HepG2 (cell line): Measurements from ENCODE around the gene FCHO1. TPM values are rescaled to one million over a fixed set of nuclear protein-coding genes. Genes with fewer than 3 reads are reported as not detected.

Experiments
- ARNT2 ChIP-seq: sonication (generic); formaldehyde crosslinking; IDR thresholded peaks from 2 replicates; pipeline ENCODE4 v1.8.0; 2022; ENCODE audit warnings: mild to moderate bottlenecking, low read depth, missing genetic modification reagents, moderate library complexity
- BRCA1 ChIP-seq: sonication (generic); formaldehyde crosslinking; IDR thresholded peaks from 2 replicates; pipeline ENCODE4 v1.4.0; 2020; ENCODE audit warnings: missing genetic modification reagents
- CCAR2 ChIP-seq: fragments of 200-400 bp; formaldehyde crosslinking; optimal IDR thresholded peaks from 2 replicates; pipeline ENCODE3; 2018; ENCODE audit warnings: low read depth, mild to moderate bottlenecking, low read length, moderate library complexity
- GABPA ChIP-seq, 2 experiments: IDR thresholded peaks; 2 replicates each; pipeline ENCODE4 v1.6.1; 2011 to 2016; ENCODE audit warnings: low read depth in 2 of 2, low read length in 1 of 2, missing biosample characterization in 1 of 2, missing genetic modification characterization in 1 of 2
- HES4 ChIP-seq: sonication (generic); formaldehyde crosslinking; IDR thresholded peaks from 2 replicates; pipeline ENCODE4 v1.9.0; 2021; ENCODE audit warnings: mild to moderate bottlenecking, missing genetic modification reagents, borderline replicate concordance
- MIXL1 ChIP-seq: IDR thresholded peaks from 2 replicates; pipeline ENCODE4 v1.6.1; 2016
- MTA1 ChIP-seq: sonication (generic); formaldehyde crosslinking; IDR thresholded peaks from 2 replicates; pipeline ENCODE4 v1.4.0; 2020; ENCODE audit warnings: missing genetic modification reagents, mild to moderate bottlenecking, borderline replicate concordance
- RNF2 ChIP-seq: fragments of 450-650 bp; conservative IDR thresholded peaks from 2 replicates; pipeline ENCODE4 v1.6.1; 2016; ENCODE audit warnings: low read depth
- SP5 ChIP-seq: IDR thresholded peaks from 2 replicates; pipeline ENCODE4 v1.6.1; 2016; ENCODE audit warnings: low read depth, borderline replicate concordance
- ZEB1 ChIP-seq: IDR thresholded peaks from 2 replicates; pipeline ENCODE4 v1.6.1; 2012; ENCODE audit warnings: mild to moderate bottlenecking, low read depth, inconsistent platforms; ENCODE audit not compliant: insufficient replicate concordance
- ZNF30 ChIP-seq: sonication (generic); formaldehyde crosslinking; IDR thresholded peaks from 2 replicates; pipeline ENCODE4 v1.5.0; 2020; ENCODE audit warnings: mild to moderate bottlenecking, missing genetic modification reagents
- ZNF441 ChIP-seq: sonication (generic); formaldehyde crosslinking; IDR thresholded peaks from 2 replicates; pipeline ENCODE4 v1.7.0; 2021; ENCODE audit warnings: missing genetic modification reagents, borderline replicate concordance
- ZNF510 ChIP-seq: sonication (generic); formaldehyde crosslinking; IDR thresholded peaks from 2 replicates; pipeline ENCODE4 v1.4.0; 2020; ENCODE audit warnings: low read depth, mild to moderate bottlenecking, missing genetic modification reagents
- ZNF790 ChIP-seq: sonication (generic); formaldehyde crosslinking; IDR thresholded peaks from 2 replicates; pipeline ENCODE4 v1.8.0; 2022; ENCODE audit warnings: missing genetic modification reagents, mild to moderate bottlenecking, borderline replicate concordance
- ZNF883 ChIP-seq: sonication (generic); formaldehyde crosslinking; IDR thresholded peaks from 2 replicates; pipeline ENCODE4 v1.5.1; 2020; ENCODE audit warnings: mild to moderate bottlenecking, missing genetic modification reagents; ENCODE audit errors: not compliant biosample characterization
- polyA plus RNA-seq, 8 experiments: library from polyadenylated mRNA; depleted of rRNA in 3 of 8; stranded (reverse) in 7 of 8; unstranded in 1 of 8; fragments of >200 nt; fragmentation: Illumina TruSeq in 4 of 8; extraction: Trizol in 4 of 8; gene quantifications; 2 replicates each; pipeline versions ENCODE4 v1.2.1 to v1.2.3, GENCODE V29; 2011 to 2016; ENCODE audit warnings: low read depth in 4 of 8, missing spikeins in 1 of 8, mixed read lengths in 1 of 8; ENCODE audit not compliant: insufficient read depth in 1 of 8
- total RNA-seq, 5 experiments: library from RNA; depleted of rRNA; stranded (reverse); fragments of >200 nt; fragmentation: Illumina TruSeq; extraction: Trizol; gene quantifications; 2 replicates each; pipeline ENCODE4 v1.2.3, GENCODE V29; 2016; ENCODE audit warnings: low read depth in 1 of 5
- TF ChIP-seq, protein P1 (sequence below): sonication (generic); formaldehyde crosslinking; conservative IDR thresholded peaks from 2 replicates; pipeline ENCODE4 v1.5.0; 2020; ENCODE audit warnings: missing genetic modification reagents
- TF ChIP-seq, protein P2 (sequence below), 2 experiments: sonication (generic) in 1 of 2; formaldehyde crosslinking in 1 of 2; IDR thresholded peaks; 2 replicates each; pipeline versions ENCODE4 v1.4.0 to v1.6.1; 2018 to 2020; ENCODE audit warnings: missing genetic modification reagents in 2 of 2, borderline replicate concordance in 1 of 2, low read depth in 1 of 2, mild to moderate bottlenecking in 1 of 2, missing biosample characterization in 1 of 2
- TF ChIP-seq, protein P3 (sequence below): sonication (generic); formaldehyde crosslinking; IDR thresholded peaks from 2 replicates; pipeline ENCODE4 v1.5.0; 2020; ENCODE audit warnings: mild to moderate bottlenecking, missing genetic modification reagents
- TF ChIP-seq, protein P4 (sequence below): sonication (generic); formaldehyde crosslinking; IDR thresholded peaks from 2 replicates; pipeline ENCODE4 v1.5.1; 2020; ENCODE audit warnings: mild to moderate bottlenecking, missing genetic modification reagents, borderline replicate concordance
- TF ChIP-seq, protein P5 (sequence below): sonication (generic); IDR thresholded peaks from 2 replicates; pipeline ENCODE4 v1.6.1; 2016; ENCODE audit warnings: low read depth, borderline replicate concordance
- TF ChIP-seq, protein P6 (sequence below): fragments of 450-650 bp; IDR thresholded peaks from 2 replicates; pipeline ENCODE4 v1.6.1; 2016

FCHO1 gene
- total and polyA plus RNA-seq, 2 of the 13 experiments (the other 11 are each of a cell fraction or from before 2014, with no cell fraction given) = 1.3 to 3.1 TPM

DNA sequence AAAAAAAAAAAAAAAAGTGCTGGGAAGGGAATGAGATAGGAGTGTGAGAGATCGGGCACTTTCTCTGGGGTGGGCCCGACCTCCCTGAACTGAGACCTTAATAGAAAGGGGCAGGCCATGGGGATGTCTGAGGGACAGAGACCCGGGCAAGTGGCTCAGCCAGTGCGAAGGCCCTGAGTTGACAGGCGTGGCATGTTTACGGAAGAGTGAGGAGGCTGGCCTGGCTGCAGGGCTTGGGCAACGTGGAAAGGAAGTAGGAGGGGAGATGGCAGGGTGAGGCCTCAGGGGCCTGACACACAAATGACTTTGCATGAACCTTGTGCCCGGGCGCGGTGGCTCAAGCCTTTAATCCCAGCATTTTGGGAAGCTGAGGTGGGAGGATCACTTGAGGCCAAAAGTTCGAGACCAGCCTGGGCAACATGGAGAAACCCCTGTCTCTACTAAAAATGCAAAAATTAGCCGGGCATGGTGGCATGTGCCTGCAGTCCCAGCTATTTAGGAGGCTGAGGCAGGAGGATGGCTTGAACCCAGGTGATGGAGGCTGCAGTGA lies 13.9 kb downstream of the FCHO1 start (continued):
- TF ChIP-seq, protein P1, sequence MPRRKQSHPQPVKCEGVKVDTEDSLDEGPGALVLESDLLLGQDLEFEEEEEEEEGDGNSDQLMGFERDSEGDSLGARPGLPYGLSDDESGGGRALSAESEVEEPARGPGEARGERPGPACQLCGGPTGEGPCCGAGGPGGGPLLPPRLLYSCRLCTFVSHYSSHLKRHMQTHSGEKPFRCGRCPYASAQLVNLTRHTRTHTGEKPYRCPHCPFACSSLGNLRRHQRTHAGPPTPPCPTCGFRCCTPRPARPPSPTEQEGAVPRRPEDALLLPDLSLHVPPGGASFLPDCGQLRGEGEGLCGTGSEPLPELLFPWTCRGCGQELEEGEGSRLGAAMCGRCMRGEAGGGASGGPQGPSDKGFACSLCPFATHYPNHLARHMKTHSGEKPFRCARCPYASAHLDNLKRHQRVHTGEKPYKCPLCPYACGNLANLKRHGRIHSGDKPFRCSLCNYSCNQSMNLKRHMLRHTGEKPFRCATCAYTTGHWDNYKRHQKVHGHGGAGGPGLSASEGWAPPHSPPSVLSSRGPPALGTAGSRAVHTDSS (CRISPR knock-in tag) = no peak
- TF ChIP-seq MTA1 (CRISPR knock-in tag) (peak; percentile 57; the same call in 1 of the 2 replicates), ZNF30 (CRISPR knock-in tag) (no peak), ZNF441 (CRISPR knock-in tag) (0 out of 2 replicates have a peak, but pooled peaks have one; percentile 29), ZNF790 (CRISPR knock-in tag) (no peak), GABPA (IDR thresholded peaks at IDR 0.05; ENCODE audit: low read depth, low read length) (no peak), GABPA (CRISPR knock-in tag; IDR thresholded peaks at IDR 0.05; ENCODE audit: low read depth) (peak; percentile 72), MIXL1 (CRISPR knock-in tag) (0 out of 2 replicates have a peak, but pooled peaks have one; percentile 22), BRCA1 (CRISPR knock-in tag) (no peak), ZEB1 (no peak), RNF2 (no peak), SP5 (CRISPR knock-in tag) (peak; percentile 97), HES4 (CRISPR knock-in tag) (no peak), CCAR2 (no peak), ZNF510 (no peak), ZNF883 (CRISPR knock-in tag) (no peak), ARNT2 (CRISPR knock-in tag) (no peak)
- TF ChIP-seq, protein P2, sequence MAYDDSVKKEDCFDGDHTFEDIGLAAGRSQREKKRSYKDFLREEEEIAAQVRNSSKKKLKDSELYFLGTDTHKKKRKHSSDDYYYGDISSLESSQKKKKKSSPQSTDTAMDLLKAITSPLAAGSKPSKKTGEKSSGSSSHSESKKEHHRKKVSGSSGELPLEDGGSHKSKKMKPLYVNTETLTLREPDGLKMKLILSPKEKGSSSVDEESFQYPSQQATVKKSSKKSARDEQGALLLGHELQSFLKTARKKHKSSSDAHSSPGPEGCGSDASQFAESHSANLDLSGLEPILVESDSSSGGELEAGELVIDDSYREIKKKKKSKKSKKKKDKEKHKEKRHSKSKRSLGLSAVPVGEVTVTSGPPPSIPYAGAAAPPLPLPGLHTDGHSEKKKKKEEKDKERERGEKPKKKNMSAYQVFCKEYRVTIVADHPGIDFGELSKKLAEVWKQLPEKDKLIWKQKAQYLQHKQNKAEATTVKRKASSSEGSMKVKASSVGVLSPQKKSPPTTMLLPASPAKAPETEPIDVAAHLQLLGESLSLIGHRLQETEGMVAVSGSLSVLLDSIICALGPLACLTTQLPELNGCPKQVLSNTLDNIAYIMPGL (CRISPR knock-in tag; IDR thresholded peaks at IDR 0.05; ENCODE audit: borderline replicate concordance in 1 of 2, low read depth in 1 of 2) = peak; percentile 28 to 50; a peak in 3 of 4 replicates
- TF ChIP-seq, protein P3, sequence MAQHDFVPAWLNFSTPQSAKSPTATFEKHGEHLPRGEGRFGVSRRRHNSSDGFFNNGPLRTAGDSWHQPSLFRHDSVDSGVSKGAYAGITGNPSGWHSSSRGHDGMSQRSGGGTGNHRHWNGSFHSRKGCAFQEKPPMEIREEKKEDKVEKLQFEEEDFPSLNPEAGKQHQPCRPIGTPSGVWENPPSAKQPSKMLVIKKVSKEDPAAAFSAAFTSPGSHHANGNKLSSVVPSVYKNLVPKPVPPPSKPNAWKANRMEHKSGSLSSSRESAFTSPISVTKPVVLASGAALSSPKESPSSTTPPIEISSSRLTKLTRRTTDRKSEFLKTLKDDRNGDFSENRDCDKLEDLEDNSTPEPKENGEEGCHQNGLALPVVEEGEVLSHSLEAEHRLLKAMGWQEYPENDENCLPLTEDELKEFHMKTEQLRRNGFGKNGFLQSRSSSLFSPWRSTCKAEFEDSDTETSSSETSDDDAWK = no peak
- TF ChIP-seq, protein P4, sequence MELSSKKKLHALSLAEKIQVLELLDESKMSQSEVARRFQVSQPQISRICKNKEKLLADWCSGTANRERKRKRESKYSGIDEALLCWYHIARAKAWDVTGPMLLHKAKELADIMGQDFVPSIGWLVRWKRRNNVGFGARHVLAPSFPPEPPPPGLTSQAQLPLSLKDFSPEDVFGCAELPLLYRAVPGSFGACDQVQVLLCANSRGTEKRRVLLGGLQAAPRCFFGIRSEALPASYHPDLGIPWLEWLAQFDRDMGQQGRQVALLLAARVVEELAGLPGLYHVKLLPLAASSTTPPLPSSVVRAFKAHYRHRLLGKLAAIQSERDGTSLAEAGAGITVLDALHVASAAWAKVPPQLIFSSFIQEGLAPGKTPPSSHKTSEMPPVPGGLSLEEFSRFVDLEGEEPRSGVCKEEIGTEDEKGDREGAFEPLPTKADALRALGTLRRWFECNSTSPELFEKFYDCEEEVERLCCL = no peak
- TF ChIP-seq, protein P5, sequence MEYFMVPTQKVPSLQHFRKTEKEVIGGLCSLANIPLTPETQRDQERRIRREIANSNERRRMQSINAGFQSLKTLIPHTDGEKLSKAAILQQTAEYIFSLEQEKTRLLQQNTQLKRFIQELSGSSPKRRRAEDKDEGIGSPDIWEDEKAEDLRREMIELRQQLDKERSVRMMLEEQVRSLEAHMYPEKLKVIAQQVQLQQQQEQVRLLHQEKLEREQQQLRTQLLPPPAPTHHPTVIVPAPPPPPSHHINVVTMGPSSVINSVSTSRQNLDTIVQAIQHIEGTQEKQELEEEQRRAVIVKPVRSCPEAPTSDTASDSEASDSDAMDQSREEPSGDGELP = peak; percentile 45; the same call in 1 of the 2 replicates
- TF ChIP-seq, protein P6, sequence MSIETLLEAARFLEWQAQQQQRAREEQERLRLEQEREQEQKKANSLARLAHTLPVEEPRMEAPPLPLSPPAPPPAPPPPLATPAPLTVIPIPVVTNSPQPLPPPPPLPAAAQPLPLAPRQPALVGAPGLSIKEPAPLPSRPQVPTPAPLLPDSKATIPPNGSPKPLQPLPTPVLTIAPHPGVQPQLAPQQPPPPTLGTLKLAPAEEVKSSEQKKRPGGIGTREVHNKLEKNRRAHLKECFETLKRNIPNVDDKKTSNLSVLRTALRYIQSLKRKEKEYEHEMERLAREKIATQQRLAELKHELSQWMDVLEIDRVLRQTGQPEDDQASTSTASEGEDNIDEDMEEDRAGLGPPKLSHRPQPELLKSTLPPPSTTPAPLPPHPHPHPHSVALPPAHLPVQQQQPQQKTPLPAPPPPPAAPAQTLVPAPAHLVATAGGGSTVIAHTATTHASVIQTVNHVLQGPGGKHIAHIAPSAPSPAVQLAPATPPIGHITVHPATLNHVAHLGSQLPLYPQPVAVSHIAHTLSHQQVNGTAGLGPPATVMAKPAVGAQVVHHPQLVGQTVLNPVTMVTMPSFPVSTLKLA = peak; percentile 56
